ENCODE measurements around the gene SUFU. TPM values are rescaled to one million over a fixed set of nuclear protein-coding genes. Genes with fewer than 3 reads are reported as not detected.
A peak's percentile ranks its signal among the peaks of the same experiment; 100 is the strongest.

The SUFU gene
- total and polyA plus RNA-seq, 9 donors: 4.6 to 19.1 (median 14.2) TPM

DNA sequence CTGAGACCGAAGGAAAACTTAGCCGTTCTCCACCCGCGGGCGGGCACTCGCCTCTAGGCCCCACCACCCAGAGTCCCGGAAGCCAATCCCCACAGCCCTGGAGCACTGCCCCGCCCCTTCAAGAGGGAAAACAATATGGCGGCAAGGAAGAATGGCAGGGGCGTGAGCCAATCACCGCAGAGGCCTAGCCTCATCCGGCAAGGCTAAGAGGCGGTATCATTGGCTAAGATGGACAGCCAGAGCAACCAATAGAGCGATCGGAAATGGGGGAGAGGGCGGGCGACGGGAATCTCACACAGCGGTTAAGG is 1.8 kb upstream of the SUFU start:
- Histone ChIP-seq H3K27ac (peak overlapping the region; percentile 63 to 70), H3K27me3 (no peaks in the 10 kb centered on the region), H3K4me3 (peak overlapping the region; percentile 97), H3K9me3 (no peaks in the 10 kb centered on the region), H3K4me1 (ENCODE audit: insufficient read depth) (peaks cover 5% of the 10 kb centered on the region), H3K36me3 (no peaks in the 10 kb centered on the region)
- 0 to 1% (median 0%) methylated on average over 19 of the region's 19 CpGs for WGBS, 3 donors
- TF ChIP-seq, protein P1, sequence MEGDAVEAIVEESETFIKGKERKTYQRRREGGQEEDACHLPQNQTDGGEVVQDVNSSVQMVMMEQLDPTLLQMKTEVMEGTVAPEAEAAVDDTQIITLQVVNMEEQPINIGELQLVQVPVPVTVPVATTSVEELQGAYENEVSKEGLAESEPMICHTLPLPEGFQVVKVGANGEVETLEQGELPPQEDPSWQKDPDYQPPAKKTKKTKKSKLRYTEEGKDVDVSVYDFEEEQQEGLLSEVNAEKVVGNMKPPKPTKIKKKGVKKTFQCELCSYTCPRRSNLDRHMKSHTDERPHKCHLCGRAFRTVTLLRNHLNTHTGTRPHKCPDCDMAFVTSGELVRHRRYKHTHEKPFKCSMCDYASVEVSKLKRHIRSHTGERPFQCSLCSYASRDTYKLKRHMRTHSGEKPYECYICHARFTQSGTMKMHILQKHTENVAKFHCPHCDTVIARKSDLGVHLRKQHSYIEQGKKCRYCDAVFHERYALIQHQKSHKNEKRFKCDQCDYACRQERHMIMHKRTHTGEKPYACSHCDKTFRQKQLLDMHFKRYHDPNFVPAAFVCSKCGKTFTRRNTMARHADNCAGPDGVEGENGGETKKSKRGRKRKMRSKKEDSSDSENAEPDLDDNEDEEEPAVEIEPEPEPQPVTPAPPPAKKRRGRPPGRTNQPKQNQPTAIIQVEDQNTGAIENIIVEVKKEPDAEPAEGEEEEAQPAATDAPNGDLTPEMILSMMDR (IDR thresholded peaks at IDR 0.05): no peak
- TF ChIP-seq EP300 (IDR thresholded peaks at IDR 0.05): no peak
- no peak for TF ChIP-seq POLR2A (IDR thresholded peaks at IDR 0.05)
- intact Hi-C loops (cut with DNase I): loop anchor here in 2 of 4 donors (10.0 kb wide), 2 partner anchors 83 to 213 kb away; partner anchors contain the start of genes ARL3 (in 1 of the 2) and SFXN2 (in 1 of the 2)
- DNase-seq: peak; percentile 99 to 100 (median 99)

DNA sequence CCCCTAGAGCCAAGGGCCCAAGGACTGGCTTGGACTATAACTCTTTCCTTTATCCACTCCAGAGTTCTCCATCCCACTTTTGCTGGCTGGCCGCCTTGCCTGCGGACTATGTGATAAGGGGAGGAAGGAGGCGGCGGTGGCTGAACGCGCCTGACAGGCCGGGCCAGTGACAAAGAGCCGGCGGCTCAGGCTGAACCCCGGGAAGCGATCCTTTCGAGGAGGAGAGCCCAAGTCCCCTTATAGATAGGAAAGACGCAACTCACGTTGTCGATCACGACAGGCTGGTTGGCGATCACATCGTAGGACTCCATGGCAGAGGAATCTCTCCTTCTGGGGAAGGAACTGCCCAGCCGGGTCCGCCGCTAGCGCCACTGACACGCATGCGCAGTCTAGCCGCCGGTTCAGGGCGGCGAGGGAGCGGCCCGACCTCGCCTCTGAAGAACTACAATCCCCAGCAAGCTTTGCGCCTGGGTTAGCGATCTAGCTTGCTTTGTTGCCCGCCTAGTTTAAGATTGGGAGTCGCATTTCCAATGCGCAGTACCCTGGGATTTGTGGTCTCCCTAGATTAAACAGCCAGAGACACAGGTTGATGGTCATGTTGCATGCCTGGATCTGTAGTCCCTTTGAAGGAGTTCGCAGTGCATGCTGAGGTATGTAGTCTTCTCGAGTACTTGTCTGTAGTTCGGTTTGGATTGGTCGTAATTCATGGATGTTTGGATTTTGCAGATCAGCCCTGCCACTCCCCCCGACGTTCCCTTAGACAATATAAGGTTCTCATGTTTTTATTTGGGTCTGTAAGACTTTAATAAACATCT is 1.2 kb upstream of the SUFU start, which contains the start of gene ACTR1A:
Gene ACTR1A (minus strand): TSS at position 376 of the 815 bp plus-strand sequence. CDS start 65 bp downstream, at position 311.
- peak within 1 kb of the TSS; percentile 63 to 70 for H3K27ac ChIP-seq
- peak; percentile 95 to 97 (median 97) for DNase-seq
- no peaks in the 10 kb centered on the region for H3K27me3 ChIP-seq
- no peaks in the 10 kb centered on the region for H3K36me3 ChIP-seq
- H3K9me3 ChIP-seq: no peaks in the 10 kb centered on the region
- TF ChIP-seq EP300 (IDR thresholded peaks at IDR 0.05): peak; percentile 40
- peak; percentile 72 for TF ChIP-seq POLR2A (IDR thresholded peaks at IDR 0.05)
- TF ChIP-seq, protein P1 (IDR thresholded peaks at IDR 0.05): peak in 1 of 3 donors; percentile 14
- WGBS, 3 donors: 0 to 1% (median 1%) methylated on average over 39 to 42 of the region's 42 CpGs
- peaks cover 5% of the 10 kb centered on the region for H3K4me1 ChIP-seq (ENCODE audit: insufficient read depth)
- intact Hi-C loops (cut with DNase I): loop anchor here in 2 of 4 donors (10.0 kb wide), 2 partner anchors 82 to 212 kb away; partner anchors contain the start of genes ARL3 (in 1 of the 2) and SFXN2 (in 1 of the 2)
- peak within 1 kb of the TSS; percentile 97 for H3K4me3 ChIP-seq

DNA sequence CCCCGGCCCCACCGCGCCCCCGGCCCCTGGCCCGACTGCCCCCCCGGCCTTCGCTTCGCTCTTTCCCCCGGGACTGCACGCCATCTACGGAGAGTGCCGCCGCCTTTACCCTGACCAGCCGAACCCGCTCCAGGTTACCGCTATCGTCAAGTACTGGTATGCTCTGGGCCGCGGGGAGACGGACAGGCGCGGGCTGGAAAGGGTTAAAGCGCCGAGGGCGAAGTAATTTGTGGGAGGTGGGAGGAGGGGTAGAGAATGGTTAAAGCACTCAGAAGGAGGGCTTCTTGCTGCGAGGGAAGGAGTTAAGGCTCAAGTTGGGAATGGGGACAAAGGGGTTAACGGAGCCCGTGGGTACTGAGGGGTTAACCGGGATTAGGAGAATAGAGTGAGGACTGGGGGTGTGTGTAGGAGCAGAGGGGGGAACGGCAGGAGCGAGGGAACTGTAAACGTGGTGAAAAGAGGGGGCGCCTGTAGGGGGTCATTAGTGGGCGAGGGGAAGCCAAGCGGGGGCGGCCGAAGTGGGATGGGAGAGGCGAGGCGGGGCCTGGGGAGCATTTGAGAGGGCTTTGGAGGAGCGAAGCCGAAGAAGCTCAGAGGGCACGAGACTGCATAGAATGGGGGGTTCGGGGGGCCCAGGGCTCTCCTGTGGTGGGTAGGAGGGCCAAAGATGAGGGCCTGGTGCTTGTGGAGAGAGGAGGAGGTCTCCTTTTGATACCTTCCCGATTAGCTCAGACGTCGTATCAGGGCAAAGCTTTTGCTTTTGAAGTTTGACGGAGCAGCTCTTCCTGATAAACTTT is 605 bp downstream of the SUFU start:
- Histone ChIP-seq H3K4me1 (ENCODE audit: insufficient read depth) (peaks cover 5% of the 10 kb centered on the region), H3K27me3 (no peaks in the 10 kb centered on the region), H3K27ac (peak overlapping the region; percentile 8 to 68), H3K36me3 (no peaks in the 10 kb centered on the region), H3K9me3 (no peaks in the 10 kb centered on the region), H3K4me3 (peak overlapping the region; percentile 78)
- DNase-seq: peak; percentile 47 to 72 (median 58)
- WGBS, 3 donors: 1% methylated on average over 47 of the region's 47 CpGs
- no peak for TF ChIP-seq POLR2A (IDR thresholded peaks at IDR 0.05)
- TF ChIP-seq EP300 (IDR thresholded peaks at IDR 0.05): no peak
- TF ChIP-seq, protein P1 (IDR thresholded peaks at IDR 0.05): no peak
- intact Hi-C loops (cut with DNase I): loop anchor here in 2 of 4 donors (10.0 kb wide), 2 partner anchors 80 to 210 kb away; partner anchors contain the start of genes ARL3 (in 1 of the 2) and SFXN2 (in 1 of the 2)

DNA sequence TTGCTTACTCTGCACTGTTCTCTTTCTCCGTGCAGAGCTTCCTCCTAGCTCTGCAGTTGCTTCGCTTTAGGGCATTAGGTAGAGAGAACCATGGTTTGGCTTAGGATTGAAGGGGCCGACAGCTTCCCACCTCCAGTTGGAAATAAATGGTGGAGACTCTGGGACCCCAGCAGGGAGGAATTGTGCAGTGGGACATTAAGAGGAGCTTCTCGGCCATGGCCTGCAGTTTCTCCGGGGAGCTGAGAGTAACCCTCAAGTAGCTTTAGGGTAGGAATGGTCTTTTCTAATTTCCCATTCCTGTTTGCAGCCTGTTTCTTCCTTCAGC is 1.2 kb downstream of the SUFU start:
- intact Hi-C loops (cut with DNase I): loop anchor here in 3 of 4 donors (5.0 to 10.0 kb wide), 3 partner anchors 77 to 210 kb away; partner anchors contain the start of genes ARL3 (in 1 of the 3) and SFXN2 (in 1 of the 3)
- TF ChIP-seq POLR2A (IDR thresholded peaks at IDR 0.05) (no peak), EP300 (IDR thresholded peaks at IDR 0.05) (no peak)
- TF ChIP-seq, protein P1 (IDR thresholded peaks at IDR 0.05): no peak
- Histone ChIP-seq H3K36me3 (no peaks in the 10 kb centered on the region), H3K9me3 (no peaks in the 10 kb centered on the region), H3K4me3 (peak overlapping the region; percentile 78), H3K4me1 (ENCODE audit: insufficient read depth) (peaks cover 5% of the 10 kb centered on the region), H3K27me3 (no peaks in the 10 kb centered on the region), H3K27ac (no peak overlapping the region)
- DNase-seq: no peak
- WGBS, 3 donors: 2% methylated on average over 5 of the region's 5 CpGs
